K562 (cell line): Measurements from ENCODE around the gene IQCM. TPM values are rescaled to one million over a fixed set of nuclear protein-coding genes. Genes with fewer than 3 reads are reported as not detected.

ENCODE experiments used
- ATAC-seq: fragments of 200-7000 bp; cut with Tn5 transposase; 3 replicates; pipeline ENCODE4 v1.9.1; 2020; ENCODE audit warnings: moderate library complexity
- BruUV-seq: library from RNA; stranded (reverse); fragments of 400-500 nt; replicated peaks from 2 replicates; lab custom pipeline; 2021; lab: Mats Ljungman, UMichigan
- CTCF ChIA-PET: fragments of 300-600 bp; formaldehyde crosslinking; extraction: SDS; loops from one replicate; lab custom pipeline; 2021; ENCODE audit warnings: low intra/inter-chr PET ratio; lab: Yijun Ruan, JAX
- POLR2A ChIA-PET: fragments of 300-600, 350-650 bp; sonication (Branson Sonifier 250); formaldehyde crosslinking; extraction: SDS; loops from one replicate; lab custom pipeline; 2021; ENCODE audit warnings: antibody characterized with exemption, inconsistent platforms; lab: Yijun Ruan, JAX
- DNase-seq, 4 experiments: peaks; one replicate each; pipeline versions ENCODE4 v3.0.0 to v3.0.0-alpha.2; 2011 to 2018; ENCODE audit warnings: low spot score in 3 of 4, mixed read lengths in 3 of 4; ENCODE audit errors: extremely low read depth in 1 of 4
- FAIRE-seq: peaks from 2 replicates; lab custom pipeline; 2011; peaks lifted over from hg19 to GRCh38; lab: Jason Lieb, UNC
- H2AFZ ChIP-seq: 2 replicates; pipeline ENCODE4 v1.6.0; 2011; ENCODE audit warnings: low read depth, low read length, control low read depth, inconsistent platforms
- H3K27ac ChIP-seq: fragments of 200-600 bp; 3 replicates; pipeline ENCODE4 v1.8.0; 2011; ENCODE audit warnings: low read depth, mild to moderate bottlenecking, control low read depth, inconsistent platforms, low read length, moderate library complexity, mixed read lengths; ENCODE audit errors: extremely low read depth
- H3K27me3 ChIP-seq, 2 experiments: fragments of 300-600 bp in 1 of 2; 2 replicates in 1 of 2; 3 replicates in 1 of 2; pipeline versions ENCODE4 v1.6.0 to v1.8.0; 2011; ENCODE audit warnings: inconsistent platforms in 2 of 2, low read length in 2 of 2, mild to moderate bottlenecking in 1 of 2, mixed read lengths in 1 of 2, moderate library complexity in 1 of 2; ENCODE audit not compliant: control insufficient read depth in 2 of 2, insufficient read depth in 2 of 2
- H3K36me3 ChIP-seq: fragments of 300-600 bp; 3 replicates; pipeline ENCODE4 v1.8.0; 2011; ENCODE audit warnings: mild to moderate bottlenecking, low read length, inconsistent platforms; ENCODE audit not compliant: control insufficient read depth, insufficient read depth
- H3K4me1 ChIP-seq, 2 experiments: fragments of 200-600 bp in 1 of 2; replicated peaks in 1 of 2; 2 replicates in 1 of 2; 3 replicates in 1 of 2; pipeline versions ENCODE4 v1.5.1 to v1.8.0; 2011; ENCODE audit warnings: inconsistent platforms in 2 of 2, low read length in 2 of 2, mild to moderate bottlenecking in 1 of 2, mixed read lengths in 1 of 2, moderate library complexity in 1 of 2; ENCODE audit not compliant: control insufficient read depth in 2 of 2, insufficient read depth in 2 of 2
- H3K4me2 ChIP-seq: 2 replicates; pipeline ENCODE4 v1.6.1; 2011; ENCODE audit warnings: low read length, control low read depth, inconsistent platforms, mixed read lengths; ENCODE audit not compliant: insufficient read depth
- H3K4me3 ChIP-seq: fragments of 200-600 bp; sonication (generic), shearing (Covaris generic); 2 replicates; pipeline ENCODE4 v1.5.1; 2016; ENCODE audit warnings: control low read depth, inconsistent platforms
- H3K79me2 ChIP-seq: fragments of 200-600 bp; 3 replicates; pipeline ENCODE4 v1.8.0; 2011; ENCODE audit warnings: low read length, inconsistent platforms; ENCODE audit not compliant: control insufficient read depth, insufficient read depth
- H3K9ac ChIP-seq, 2 experiments: 2 replicates each; pipeline versions ENCODE4 v1.6.0 to v1.6.1; 2011; ENCODE audit warnings: low read depth in 2 of 2, low read length in 2 of 2, control low read depth in 1 of 2, inconsistent platforms in 1 of 2, mild to moderate bottlenecking in 1 of 2, mixed read lengths in 1 of 2; ENCODE audit not compliant: insufficient read depth in 1 of 2
- H3K9me1 ChIP-seq: one replicate; pipeline ENCODE4 v1.6.0; 2011; ENCODE audit warnings: inconsistent platforms, mild to moderate bottlenecking, low read length, moderate library complexity; ENCODE audit not compliant: control insufficient read depth, insufficient read depth
- H3K9me3 ChIP-seq: replicated peaks from 2 replicates; pipeline ENCODE4 v1.5.1; 2011; ENCODE audit warnings: low read depth, low read length, inconsistent platforms; ENCODE audit not compliant: control insufficient read depth, insufficient read depth
- H4K20me1 ChIP-seq: replicated peaks from 2 replicates; pipeline ENCODE4 v1.6.1; 2011; ENCODE audit warnings: low read length, inconsistent platforms, mixed read lengths; ENCODE audit not compliant: control insufficient read depth, insufficient read depth
- ETV5 ChIP-seq: sonication (generic); formaldehyde crosslinking; IDR thresholded peaks from 2 replicates; pipeline ENCODE4 v1.4.0; 2020; ENCODE audit warnings: low read depth, mild to moderate bottlenecking, missing genetic modification reagents
- HDGF ChIP-seq: fragments of 450-650 bp; IDR thresholded peaks from 2 replicates; pipeline ENCODE4 v1.6.1; 2016
- HIVEP1 ChIP-seq: fragments of 250-450 bp; sonication (Bioruptor Pico); IDR thresholded peaks from 2 replicates; pipeline ENCODE4 v1.4.0; 2020; ENCODE audit warnings: mild to moderate bottlenecking
- HMG20B ChIP-seq: fragments of 250-450 bp; sonication (Bioruptor Pico); IDR thresholded peaks from 2 replicates; pipeline ENCODE4 v1.5.0; 2021; ENCODE audit warnings: mild to moderate bottlenecking
- HNRNPH1 ChIP-seq: fragments of 200-400 bp; formaldehyde crosslinking; optimal IDR thresholded peaks from 2 replicates; pipeline ENCODE3; 2017; ENCODE audit warnings: low read depth, mild to moderate bottlenecking, low read length, moderate library complexity
- IRF2 ChIP-seq: sonication (generic); formaldehyde crosslinking; IDR thresholded peaks from 2 replicates; pipeline ENCODE4 v1.8.1; 2022; ENCODE audit warnings: mild to moderate bottlenecking, missing genetic modification reagents
- KDM2B ChIP-seq: fragments of 250-450 bp; sonication (Bioruptor Pico); IDR thresholded peaks from 2 replicates; pipeline ENCODE4 v1.8.0; 2021; ENCODE audit warnings: mild to moderate bottlenecking, moderate library complexity
- KLF16 ChIP-seq: IDR thresholded peaks from 2 replicates; pipeline ENCODE4 v1.6.1; 2016; ENCODE audit warnings: antibody characterized with exemption
- MAFF ChIP-seq: IDR thresholded peaks from 2 replicates; pipeline ENCODE4 v1.6.1; 2012; ENCODE audit warnings: low read length, improper control_type of control experiment
- NR2F6 ChIP-seq: fragments of 450-650 bp; formaldehyde crosslinking; IDR thresholded peaks from 2 replicates; pipeline ENCODE4 v1.4.0; 2020; ENCODE audit warnings: mild to moderate bottlenecking
- PTTG1 ChIP-seq: fragments of 450-650 bp; IDR thresholded peaks from 2 replicates; pipeline ENCODE4 v1.6.1; 2016; ENCODE audit warnings: low read depth, mild to moderate bottlenecking, missing genetic modification characterization, missing compliant biosample characterization
- TAF1 ChIP-seq: IDR thresholded peaks from 2 replicates; pipeline ENCODE4 v1.6.1; 2011; ENCODE audit warnings: mild to moderate bottlenecking, low read length, moderate library complexity; ENCODE audit not compliant: insufficient read depth, control insufficient read depth, severe bottlenecking; ENCODE audit errors: extremely low read depth
- ZFP30 ChIP-seq: fragments of 250-450 bp; sonication (Bioruptor Pico); IDR thresholded peaks from 2 replicates; pipeline ENCODE4 v1.8.0; 2022; ENCODE audit warnings: moderate library complexity, mild to moderate bottlenecking, inconsistent platforms, borderline replicate concordance
- ZNF311 ChIP-seq: fragments of 250-450 bp; sonication (Bioruptor Pico); IDR thresholded peaks from 2 replicates; pipeline ENCODE4 v1.4.0; 2020; ENCODE audit warnings: mild to moderate bottlenecking, moderate library complexity
- WGBS: fragments of 100-300 bp; shearing (Covaris generic); methylation state at CpG from one replicate; pipeline ENCODE4 v1.1.6; 2016; ENCODE audit warnings: low coverage, mixed read lengths; ENCODE audit not compliant: insufficient coverage; ENCODE audit errors: missing lambda C conversion rate; 5-methylcytosine and 5-hydroxymethylcytosine counted together
- in situ Hi-C: fragments of 300-500 bp; cut with MboI; formaldehyde crosslinking; loops from 4 replicates; pipeline ENCODE4 v1.15.0; 2018; ENCODE audit warnings: inconsistent platforms, mixed read lengths
- intact Hi-C: fragments of 100-400 bp; cut with micrococcal nuclease; formaldehyde crosslinking; loops from 2 replicates; pipeline ENCODE4 v1.14.2; 2022
- polyA plus RNA-seq, 8 experiments: library from polyadenylated mRNA; depleted of rRNA in 4 of 8; stranded (reverse) in 5 of 8; unstranded in 3 of 8; fragments of >200 nt; fragmentation: Nextera tagmentation in 2 of 8; fragmentation: Illumina TruSeq in 1 of 8; extraction: Ambion mirVana in 2 of 8; extraction: Trizol in 1 of 8; gene quantifications; 2 replicates each; pipeline versions ENCODE4 v1.2.1 to v1.2.3, GENCODE V29; 2011 to 2014; ENCODE audit warnings: inconsistent platforms in 1 of 8, missing spikeins in 1 of 8
- total RNA-seq, 7 experiments: library from RNA; depleted of rRNA in 6 of 7; stranded (reverse); fragments of >200 nt in 6 of 7; fragmentation: Illumina TruSeq in 2 of 7; extraction: Trizol in 2 of 7; gene quantifications; 2 replicates each; pipeline versions ENCODE4 v1.2.1 to v1.2.3, GENCODE V29; 2011 to 2021; ENCODE audit warnings: low replicate concordance in 1 of 7
- TF ChIP-seq, protein P1 (sequence below): fragments of 250-450 bp; sonication (Bioruptor Pico); IDR thresholded peaks from 2 replicates; pipeline ENCODE4 v1.8.0; 2022; ENCODE audit warnings: moderate library complexity, mild to moderate bottlenecking, inconsistent platforms
- TF ChIP-seq, protein P2 (sequence below): fragments of 250-450 bp; sonication (Bioruptor Pico); IDR thresholded peaks from 2 replicates; pipeline ENCODE4 v1.5.0; 2022; ENCODE audit warnings: mild to moderate bottlenecking

Gene IQCM
- total and polyA plus RNA-seq, 9 of the 15 experiments (the other 6 are each of a cell fraction or from before 2014, with no cell fraction given): not detected

DNA sequence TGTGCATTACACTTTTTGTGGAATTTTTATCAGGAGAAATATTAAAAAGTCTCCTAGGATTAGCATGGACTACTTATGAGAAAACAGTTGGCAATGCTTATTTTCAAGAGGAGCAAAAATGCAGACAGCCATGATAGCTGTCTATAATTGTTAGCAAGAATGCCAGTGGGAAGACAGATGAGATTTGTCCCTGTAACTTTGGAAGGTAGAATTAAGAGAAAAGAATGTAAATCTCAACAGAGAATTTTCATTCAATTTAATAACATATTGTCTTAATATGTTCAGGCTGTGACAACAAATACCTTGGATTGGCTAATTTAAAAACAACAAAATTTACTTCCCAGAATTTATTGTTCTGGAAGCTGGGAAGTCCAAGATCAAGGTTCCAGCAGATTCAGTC, 349.2 kb downstream of the IQCM start:
- DNase-seq: no peak

DNA sequence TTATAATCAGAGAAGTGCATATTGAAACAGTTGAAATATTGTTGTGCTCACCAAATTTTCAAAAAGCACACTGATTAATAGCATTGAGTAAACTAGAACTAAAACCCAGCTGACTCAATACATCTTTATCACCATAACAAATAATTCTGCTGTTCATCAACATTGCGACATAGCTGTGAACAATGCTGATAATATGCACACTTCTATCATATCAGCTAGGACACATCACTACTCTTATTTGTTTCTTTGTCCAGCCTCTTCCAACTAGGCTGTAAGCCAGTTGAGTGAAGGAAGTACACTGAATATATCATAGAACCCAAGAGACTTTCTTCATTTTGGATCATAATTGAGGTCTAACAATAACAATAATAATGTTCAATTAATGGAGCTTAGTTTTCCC, 349.7 kb downstream of the IQCM start:
- CTCF ChIA-PET: no interaction called here
- DNase-seq (no peak), ATAC-seq (no peak), FAIRE-seq (no peak)
- BruUV-seq: no TSS peak
- H3K4me3 ChIP-seq: no peak overlapping the region
- no peak overlapping the region for H3K27ac ChIP-seq
- no peaks in the 10 kb centered on the region for H3K4me1 ChIP-seq
- H4K20me1 ChIP-seq: no peaks in the 10 kb centered on the region
- 0% methylated on average over 1 of the region's 1 CpG for WGBS
- H3K36me3 ChIP-seq: no peaks in the 10 kb centered on the region
- no peaks in the 10 kb centered on the region for H3K27me3 ChIP-seq
- POLR2A ChIA-PET: no interaction called here
- no peaks in the 10 kb centered on the region for H3K79me2 ChIP-seq
- H3K9ac ChIP-seq: no peak overlapping the region
- no peaks in the 10 kb centered on the region for H3K9me1 ChIP-seq
- no peak overlapping the region for H3K4me2 ChIP-seq
- intact Hi-C loops (no loop called here), in situ Hi-C loops (no loop called here)
- no peaks in the 10 kb centered on the region; the same call in 1 of the 2 replicates for H3K9me3 ChIP-seq
- H2AFZ ChIP-seq: no peak overlapping the region
- no peak for TF ChIP-seq KLF16
- TF ChIP-seq ETV5 (CRISPR knock-in tag): no peak
- no peak for TF ChIP-seq PTTG1 (tag)
- TF ChIP-seq HMG20B (CRISPR knock-in tag): no peak
- TF ChIP-seq HIVEP1: no peak
- TF ChIP-seq, protein P1, sequence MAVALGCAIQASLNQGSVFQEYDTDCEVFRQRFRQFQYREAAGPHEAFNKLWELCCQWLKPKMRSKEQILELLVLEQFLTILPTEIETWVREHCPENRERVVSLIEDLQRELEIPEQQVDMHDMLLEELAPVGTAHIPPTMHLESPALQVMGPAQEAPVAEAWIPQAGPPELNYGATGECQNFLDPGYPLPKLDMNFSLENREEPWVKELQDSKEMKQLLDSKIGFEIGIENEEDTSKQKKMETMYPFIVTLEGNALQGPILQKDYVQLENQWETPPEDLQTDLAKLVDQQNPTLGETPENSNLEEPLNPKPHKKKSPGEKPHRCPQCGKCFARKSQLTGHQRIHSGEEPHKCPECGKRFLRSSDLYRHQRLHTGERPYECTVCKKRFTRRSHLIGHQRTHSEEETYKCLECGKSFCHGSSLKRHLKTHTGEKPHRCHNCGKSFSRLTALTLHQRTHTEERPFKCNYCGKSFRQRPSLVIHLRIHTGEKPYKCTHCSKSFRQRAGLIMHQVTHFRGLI (CRISPR knock-in tag): no peak
- TF ChIP-seq ZNF311: no peak
- no peak for TF ChIP-seq NR2F6 (CRISPR knock-in tag)
- no peak for TF ChIP-seq HNRNPH1
- TF ChIP-seq IRF2 (CRISPR knock-in tag): no peak
- no peak for TF ChIP-seq TAF1
- no peak for TF ChIP-seq ZFP30

More for the DNA sequence above, 349.2 kb downstream of the IQCM start:
- no peak overlapping the region for H3K9ac ChIP-seq
- ATAC-seq: no peak
- in situ Hi-C loops: no loop called here
- no peaks in the 10 kb centered on the region for H3K4me1 ChIP-seq
- no peaks in the 10 kb centered on the region for H3K27me3 ChIP-seq
- no peaks in the 10 kb centered on the region for H3K79me2 ChIP-seq
- no peak overlapping the region for H3K4me3 ChIP-seq
- TF ChIP-seq MAFF: no peak
- no peak for TF ChIP-seq KDM2B (CRISPR knock-in tag)
- TF ChIP-seq HDGF: no peak
- TF ChIP-seq, protein P2, sequence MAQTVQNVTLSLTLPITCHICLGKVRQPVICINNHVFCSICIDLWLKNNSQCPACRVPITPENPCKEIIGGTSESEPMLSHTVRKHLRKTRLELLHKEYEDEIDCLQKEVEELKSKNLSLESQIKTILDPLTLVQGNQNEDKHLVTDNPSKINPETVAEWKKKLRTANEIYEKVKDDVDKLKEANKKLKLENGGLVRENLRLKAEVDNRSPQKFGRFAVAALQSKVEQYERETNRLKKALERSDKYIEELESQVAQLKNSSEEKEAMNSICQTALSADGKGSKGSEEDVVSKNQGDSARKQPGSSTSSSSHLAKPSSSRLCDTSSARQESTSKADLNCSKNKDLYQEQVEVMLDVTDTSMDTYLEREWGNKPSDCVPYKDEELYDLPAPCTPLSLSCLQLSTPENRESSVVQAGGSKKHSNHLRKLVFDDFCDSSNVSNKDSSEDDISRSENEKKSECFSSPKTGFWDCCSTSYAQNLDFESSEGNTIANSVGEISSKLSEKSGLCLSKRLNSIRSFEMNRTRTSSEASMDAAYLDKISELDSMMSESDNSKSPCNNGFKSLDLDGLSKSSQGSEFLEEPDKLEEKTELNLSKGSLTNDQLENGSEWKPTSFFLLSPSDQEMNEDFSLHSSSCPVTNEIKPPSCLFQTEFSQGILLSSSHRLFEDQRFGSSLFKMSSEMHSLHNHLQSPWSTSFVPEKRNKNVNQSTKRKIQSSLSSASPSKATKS (CRISPR knock-in tag): no peak
- intact Hi-C loops: no loop called here
- CTCF ChIA-PET: no interaction called here
- FAIRE-seq: no peak
- H4K20me1 ChIP-seq: no peaks in the 10 kb centered on the region
- no peaks in the 10 kb centered on the region; the same call in 1 of the 2 replicates for H3K9me3 ChIP-seq
- no peaks in the 10 kb centered on the region for H3K36me3 ChIP-seq
- no peak overlapping the region for H3K27ac ChIP-seq
- no peaks in the 10 kb centered on the region for H3K9me1 ChIP-seq
- POLR2A ChIA-PET: no interaction called here
- no TSS peak for BruUV-seq
- no peak overlapping the region for H2AFZ ChIP-seq
- H3K4me2 ChIP-seq: no peak overlapping the region
